SW480 (cell line): ENCODE measurements around the gene SSTR3.
"Not testable (repeated sequence)": the region's sequence is repeated elsewhere in the genome, so short reads cannot be mapped to it uniquely, and the experiment has no call there.

ENCODE experiments used
- DNase-seq: peaks from one replicate; pipeline ENCODE4 v3.0.0-alpha.2; 2016; ENCODE audit warnings: low spot score

The SSTR3 gene

GRCh38 chr22:37210041-37210803 is 2.1 kb downstream of the SSTR3 start:
- no peak for DNase-seq

GRCh38 chr22:37209140-37209845 is 3.0 kb downstream of the SSTR3 start:
- DNase-seq = no peak

- no peak for DNase-seq
These were observed 3.7 kb downstream of the SSTR3 start for GRCh38 chr22:37208401-37209139.

GRCh38 chr22:37207981-37208380 is 4.3 kb downstream of the SSTR3 start:
- DNase-seq = no peak

- no peak for DNase-seq
These were observed 5.1 kb downstream of the SSTR3 start for GRCh38 chr22:37206841-37207821.

GRCh38 chr22:37206118-37206840 is 6.0 kb downstream of the SSTR3 start:
- DNase-seq = no peak

GRCh38 chr22:37205046-37205445 is 7.2 kb downstream of the SSTR3 start:
- DNase-seq = no peak

GRCh38 chr22:37204045-37204655 is 8.1 kb downstream of the SSTR3 start:
- no peak for DNase-seq

- DNase-seq = no peak
These were observed 8.8 kb downstream of the SSTR3 start for GRCh38 chr22:37203354-37204044.

- no peak for DNase-seq
These were observed 9.6 kb downstream of the SSTR3 start for GRCh38 chr22:37202716-37203115.

GRCh38 chr22:37202001-37202555 is 10.2 kb downstream of the SSTR3 start:
- DNase-seq = no peak

- not testable (repeated sequence) for DNase-seq
These were observed 10.8 kb downstream of the SSTR3 start for GRCh38 chr22:37201443-37201820.

GRCh38 chr22:37199760-37200108 is 12.5 kb downstream of the SSTR3 start:
- DNase-seq = peak; percentile 30

- peak; percentile 95 for DNase-seq
These were observed 13.0 kb downstream of the SSTR3 start for GRCh38 chr22:37199103-37199759.

- peak; percentile 75 for DNase-seq
These were observed 13.8 kb downstream of the SSTR3 start for GRCh38 chr22:37198258-37199102.

GRCh38 chr22:37197451-37198257 is 14.6 kb downstream of the SSTR3 start:
- peak; percentile 73 for DNase-seq
